ENCODE results near the gene VDR.
"Not testable (repeated sequence)": the region's sequence is repeated elsewhere in the genome, so short reads cannot be mapped to it uniquely, and the experiment has no call there.

VDR gene

GRCh38 chr12:47845081-47845480 lies 59.7 kb downstream of the VDR start:
- DNase-seq = no peak

- no peak for DNase-seq
Measured at GRCh38 chr12:47844264-47845019, 60.4 kb downstream of the VDR start.

GRCh38 chr12:47843226-47843980 lies 61.4 kb downstream of the VDR start:
- no peak for DNase-seq

DNA sequence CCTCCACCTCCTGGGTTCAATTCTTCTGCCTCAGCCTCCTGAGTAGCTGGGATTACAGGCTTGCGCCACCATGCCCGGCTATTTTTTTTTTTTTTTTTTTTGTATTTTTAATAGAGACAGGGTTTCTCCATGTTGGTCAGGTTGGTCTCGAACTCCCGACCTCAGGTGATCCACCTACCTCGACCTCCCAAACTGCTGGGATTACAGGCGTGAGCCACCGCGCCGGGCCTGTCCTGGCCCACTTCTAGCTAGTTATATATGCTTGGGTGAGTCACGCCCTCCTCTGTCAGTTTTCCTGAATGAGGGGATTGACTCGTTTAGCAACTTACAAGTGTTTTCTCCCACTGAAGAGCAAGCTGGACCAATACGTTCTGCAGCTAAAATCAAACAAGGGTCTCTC lies 62.3 kb downstream of the VDR start:
- DNase-seq = not testable (repeated sequence)

DNA sequence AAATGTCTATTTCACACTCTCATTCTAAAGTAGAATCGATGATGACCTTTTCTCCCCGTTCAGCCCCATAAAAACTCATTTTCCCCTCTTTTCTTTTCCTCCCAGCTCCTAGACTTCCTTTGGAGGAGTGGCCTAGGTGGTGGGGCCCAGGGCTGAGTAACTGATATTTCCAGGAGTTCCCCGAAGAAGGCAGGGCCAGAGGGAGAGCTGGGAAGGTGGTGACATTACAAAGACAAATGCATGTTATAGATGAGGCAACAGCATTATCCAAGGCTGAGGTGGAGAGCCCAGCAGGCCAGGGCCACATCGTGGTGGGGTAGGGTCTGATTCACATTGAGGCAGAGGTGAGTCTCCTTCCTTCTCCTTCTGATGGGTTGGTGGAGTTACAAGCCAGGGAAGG lies 62.9 kb downstream of the VDR start:
- no peak for DNase-seq

DNA sequence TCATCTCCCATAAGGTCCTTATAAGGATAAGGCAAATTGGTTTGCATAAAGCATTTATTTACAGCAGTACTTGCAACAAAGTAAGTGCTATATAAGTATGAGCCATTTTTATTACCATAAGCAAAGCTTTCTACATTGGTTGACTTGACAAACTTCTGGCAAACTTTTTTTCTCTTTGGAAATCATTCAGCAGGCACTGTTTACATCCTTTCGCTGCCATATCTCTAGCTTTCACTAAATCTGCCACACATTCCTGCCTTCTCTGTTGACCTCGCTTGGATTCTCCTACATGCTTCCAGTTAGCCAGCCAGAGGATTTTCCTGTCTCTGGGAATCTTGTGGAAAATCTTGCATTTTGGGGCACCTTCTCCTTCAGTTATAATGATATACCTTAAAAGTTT lies 63.3 kb downstream of the VDR start:
- DNase-seq = no peak

DNA sequence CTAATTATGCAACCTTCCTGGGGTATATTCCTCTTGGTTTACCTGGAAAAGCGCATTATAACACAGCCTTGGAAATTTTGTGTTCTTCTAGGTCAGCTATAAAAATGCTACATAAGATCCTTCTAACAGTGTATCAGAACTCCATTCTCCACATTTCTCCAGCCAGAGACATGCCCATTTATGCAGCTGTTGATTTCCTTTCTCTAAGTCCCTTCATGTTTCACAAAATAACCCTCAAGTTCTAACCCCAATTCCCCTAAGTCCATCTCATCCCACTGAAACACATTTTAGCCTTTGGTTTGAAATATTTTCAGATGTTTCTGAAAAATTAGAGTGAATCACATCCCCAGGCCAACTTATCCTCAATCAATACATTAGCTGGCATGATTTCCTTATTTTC lies 64.2 kb downstream of the VDR start:
- DNase-seq = no peak

GRCh38 chr12:47839214-47839876 lies 65.4 kb downstream of the VDR start:
- DNase-seq = no peak

- DNase-seq = no peak
Measured at GRCh38 chr12:47838286-47838931, 66.4 kb downstream of the VDR start.

- DNase-seq = no peak
Measured at GRCh38 chr12:47837190-47838171, 67.3 kb downstream of the VDR start.

- no peak for DNase-seq
Measured at GRCh38 chr12:47835831-47836155, 69.0 kb downstream of the VDR start.

GRCh38 chr12:47835006-47835830 lies 69.6 kb downstream of the VDR start:
- DNase-seq = no peak

GRCh38 chr12:47834199-47834903 lies 70.4 kb downstream of the VDR start:
- DNase-seq = no peak

GRCh38 chr12:47833591-47834012 lies 71.2 kb downstream of the VDR start:
- no peak for DNase-seq

- no peak for DNase-seq
Measured at GRCh38 chr12:47832263-47832933, 72.4 kb downstream of the VDR start.

DNA sequence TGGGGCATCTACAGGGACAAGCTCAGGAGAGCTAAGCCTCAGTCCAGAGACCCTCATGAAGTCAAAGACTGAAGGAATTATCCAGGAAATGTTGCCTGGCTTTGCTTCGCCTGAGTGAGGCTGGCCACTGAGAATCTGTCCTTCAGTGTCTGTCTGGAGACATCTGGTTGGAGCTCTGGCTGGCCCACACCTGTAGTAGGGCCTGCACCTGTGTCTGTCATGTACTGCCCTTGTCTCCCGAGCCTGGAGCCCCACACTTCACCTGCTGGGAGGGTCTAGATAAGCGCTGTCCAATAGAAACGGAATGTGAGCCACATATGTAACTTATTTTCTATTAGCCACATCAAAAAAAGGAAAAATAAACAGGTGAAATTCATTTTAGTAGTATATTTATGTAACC lies 75.2 kb downstream of the VDR start:
- DNase-seq = no peak

- DNase-seq = no peak
Measured at GRCh38 chr12:47828976-47829482, 75.8 kb downstream of the VDR start.

GRCh38 chr12:47828008-47828975 lies 76.5 kb downstream of the VDR start:
- DNase-seq = no peak

Data from activated gamma-delta T cell (primary cell).